OCI-M2 (cell line): Measurements from ENCODE around the gene CD2AP.

ENCODE experiments used
- DNase-seq: peaks from one replicate; lab custom pipeline; 2025; ENCODE audit not compliant: unreplicated experiment; lab: John Stamatoyannopoulos, UW

Gene CD2AP

GRCh38 chr6:47672816-47673215, 195.2 kb downstream of the CD2AP start:
- no peak for DNase-seq

- no peak for DNase-seq
Measured at GRCh38 chr6:47674673-47675072, 197.1 kb downstream of the CD2AP start.
